ENCODE results near the gene PCDHB6.
"Not testable (repeated sequence)": the region's sequence is repeated elsewhere in the genome, so short reads cannot be mapped to it uniquely, and the experiment has no call there.

PCDHB6 gene

DNA sequence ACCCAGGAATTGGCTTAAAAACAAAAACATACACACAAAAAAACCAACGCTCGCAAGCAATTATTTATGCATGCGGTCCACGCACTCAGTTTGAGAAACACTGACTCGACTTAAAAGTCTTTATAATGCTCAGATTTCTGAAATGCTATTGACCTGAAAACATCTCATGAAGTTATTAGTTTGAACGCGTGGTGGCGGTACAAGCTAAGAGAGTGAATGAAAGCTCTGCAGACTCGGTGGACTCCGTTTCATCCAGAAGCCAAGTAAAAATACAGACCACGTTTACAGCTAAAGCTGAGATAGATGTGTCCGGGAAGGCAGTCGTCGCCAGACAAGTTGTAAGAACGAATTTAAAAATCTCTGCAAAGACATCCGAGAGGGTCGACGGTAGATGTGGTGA lies at the start of gene PCDHB6:
TSS of gene PCDHB6 (plus strand) at position 246 of the 400 bp plus-strand sequence. CDS start 201 bp downstream, outside the sequence.
- no peak for DNase-seq (ENCODE audit: low spot score)

DNA sequence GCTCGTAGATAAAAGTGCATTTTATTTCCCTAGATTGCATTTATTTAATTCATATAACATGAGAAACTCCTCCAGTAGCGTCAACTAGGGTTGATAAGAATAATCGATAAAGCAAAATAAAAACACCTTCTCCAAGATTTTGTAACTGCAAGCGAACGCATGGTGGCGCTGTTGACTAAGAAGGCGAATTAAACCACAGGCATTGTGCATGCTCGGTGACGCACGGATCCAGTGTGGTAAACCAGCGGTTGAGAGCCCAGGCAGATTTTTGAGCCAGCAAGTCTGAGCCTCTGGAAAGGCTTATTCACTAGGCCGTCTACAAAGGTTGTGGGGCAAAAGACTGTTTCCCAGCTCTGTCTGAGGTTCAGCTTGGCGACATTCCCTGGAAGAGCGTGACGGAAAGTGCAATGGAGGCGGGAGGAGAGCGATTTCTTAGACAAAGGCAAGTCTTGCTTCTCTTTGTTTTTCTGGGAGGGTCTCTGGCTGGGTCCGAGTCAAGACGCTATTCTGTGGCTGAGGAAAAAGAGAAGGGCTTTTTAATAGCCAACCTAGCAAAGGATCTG lies 49.5 kb upstream of the PCDHB6 start, which contains the start of gene PCDHB3:
TSS of gene PCDHB3 (plus strand) at position 231 of the 563 bp plus-strand sequence. CDS start at position 408, 177 bp downstream.
- DNase-seq (ENCODE audit: low spot score), result peak; percentile 25

DNA sequence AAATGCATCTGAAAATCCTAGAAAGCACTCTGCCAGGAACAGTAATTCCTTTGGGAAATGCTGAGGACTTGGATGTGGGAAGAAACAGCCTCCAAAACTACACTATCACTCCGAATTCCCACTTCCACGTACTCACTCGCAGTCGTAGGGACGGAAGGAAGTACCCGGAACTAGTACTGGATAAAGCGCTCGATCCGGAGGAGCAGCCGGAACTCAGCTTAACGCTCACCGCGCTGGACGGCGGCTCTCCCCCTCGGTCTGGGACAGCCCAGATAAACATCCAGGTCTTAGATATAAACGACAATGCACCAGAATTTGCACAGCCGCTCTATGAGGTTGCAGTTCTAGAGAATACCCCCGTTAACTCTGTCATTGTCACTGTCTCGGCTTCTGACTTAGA lies 48.8 kb upstream of the PCDHB6 start:
- DNase-seq (ENCODE audit: low spot score), result no peak

DNA sequence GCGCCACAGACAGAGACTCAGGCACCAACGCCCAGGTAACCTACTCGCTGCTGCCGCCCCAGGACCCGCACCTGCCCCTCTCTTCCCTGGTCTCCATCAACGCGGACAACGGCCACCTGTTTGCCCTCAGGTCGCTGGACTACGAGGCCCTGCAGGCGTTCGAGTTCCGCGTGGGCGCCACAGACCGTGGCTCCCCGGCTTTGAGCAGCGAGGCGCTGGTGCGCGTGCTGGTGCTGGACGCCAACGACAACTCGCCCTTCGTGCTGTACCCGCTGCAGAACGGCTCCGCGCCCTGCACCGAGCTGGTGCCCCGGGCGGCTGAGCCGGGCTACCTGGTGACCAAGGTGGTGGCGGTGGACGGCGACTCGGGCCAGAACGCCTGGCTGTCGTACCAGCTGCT lies 47.8 kb upstream of the PCDHB6 start:
- DNase-seq (ENCODE audit: low spot score), result not testable (repeated sequence)

DNA sequence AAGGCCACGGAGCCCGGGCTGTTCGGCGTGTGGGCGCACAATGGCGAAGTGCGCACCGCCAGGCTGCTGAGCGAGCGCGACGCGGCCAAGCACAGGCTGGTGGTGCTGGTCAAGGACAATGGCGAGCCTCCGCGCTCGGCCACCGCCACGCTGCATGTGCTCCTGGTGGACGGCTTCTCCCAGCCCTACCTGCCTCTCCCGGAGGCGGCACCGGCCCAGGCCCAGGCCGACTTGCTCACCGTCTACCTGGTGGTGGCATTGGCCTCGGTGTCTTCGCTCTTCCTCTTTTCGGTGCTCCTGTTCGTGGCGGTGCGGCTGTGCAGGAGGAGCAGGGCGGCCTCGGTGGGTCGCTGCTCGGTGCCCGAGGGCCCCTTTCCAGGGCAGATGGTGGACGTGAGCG lies 47.4 kb upstream of the PCDHB6 start:
- DNase-seq (ENCODE audit: low spot score), result not testable (repeated sequence)

DNA sequence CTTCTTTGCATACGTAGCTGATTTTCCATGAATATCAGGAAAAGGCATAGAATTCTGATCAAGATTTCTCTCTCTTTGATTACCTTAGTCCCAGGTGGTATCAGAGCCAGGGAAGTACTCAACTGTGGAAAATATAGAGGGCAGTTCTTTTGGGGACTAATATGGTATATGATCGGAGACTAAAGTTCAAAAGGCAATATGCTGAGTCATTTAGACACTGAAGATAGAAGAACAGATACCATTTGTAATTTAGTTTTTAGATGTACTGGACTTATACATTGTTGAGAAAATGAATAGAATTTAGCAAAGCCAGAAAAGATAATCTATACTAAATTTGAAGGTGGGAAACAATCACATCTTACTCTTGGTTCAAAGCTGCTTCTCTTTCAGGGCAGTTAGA lies 44.5 kb upstream of the PCDHB6 start:
- no peak for DNase-seq (ENCODE audit: low spot score)

DNA sequence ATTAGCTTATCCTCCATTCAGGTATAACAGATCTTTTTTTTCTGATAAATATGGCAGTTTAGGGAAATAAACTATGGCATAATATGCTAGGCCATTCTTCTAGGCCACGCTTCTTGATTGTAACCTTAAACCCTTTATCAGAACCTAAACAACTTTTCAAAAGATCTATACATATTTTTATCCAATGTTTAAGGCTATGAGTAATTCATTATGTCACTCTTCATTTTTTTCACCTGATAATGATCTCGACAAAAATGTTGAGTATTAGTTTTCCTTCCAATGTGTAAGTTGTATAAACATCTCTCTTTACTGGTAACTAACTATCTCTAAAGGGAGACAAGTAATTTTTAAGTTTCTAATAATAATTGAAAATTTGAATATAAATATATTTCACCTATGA lies 30.6 kb upstream of the PCDHB6 start:
- no peak for DNase-seq (ENCODE audit: low spot score)

DNA sequence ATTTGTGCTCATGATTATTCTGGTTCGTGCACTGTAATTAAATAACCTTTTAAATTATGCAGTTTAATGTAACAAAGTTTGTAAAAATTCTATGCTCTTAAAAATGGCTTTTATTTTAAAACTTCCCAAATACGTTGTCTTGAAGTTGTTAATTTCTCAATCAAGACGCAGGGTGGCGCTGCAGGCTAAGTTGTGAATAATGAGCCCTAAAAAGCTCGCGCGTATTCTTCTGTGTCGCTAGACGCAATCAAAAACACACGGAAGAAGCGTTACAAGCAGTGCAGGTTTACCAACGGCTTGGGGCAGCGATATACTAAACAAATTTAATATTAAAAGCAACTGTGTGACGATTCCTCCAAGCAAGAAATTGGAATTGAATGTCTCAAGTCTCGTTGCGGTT lies 28.3 kb upstream of the PCDHB6 start, which contains the start of gene PCDHB4:
TSS of gene PCDHB4 (plus strand) at position 256 of the 400 bp plus-strand sequence. CDS start 181 bp downstream, outside the sequence.
- DNase-seq (ENCODE audit: low spot score), result no peak

DNA sequence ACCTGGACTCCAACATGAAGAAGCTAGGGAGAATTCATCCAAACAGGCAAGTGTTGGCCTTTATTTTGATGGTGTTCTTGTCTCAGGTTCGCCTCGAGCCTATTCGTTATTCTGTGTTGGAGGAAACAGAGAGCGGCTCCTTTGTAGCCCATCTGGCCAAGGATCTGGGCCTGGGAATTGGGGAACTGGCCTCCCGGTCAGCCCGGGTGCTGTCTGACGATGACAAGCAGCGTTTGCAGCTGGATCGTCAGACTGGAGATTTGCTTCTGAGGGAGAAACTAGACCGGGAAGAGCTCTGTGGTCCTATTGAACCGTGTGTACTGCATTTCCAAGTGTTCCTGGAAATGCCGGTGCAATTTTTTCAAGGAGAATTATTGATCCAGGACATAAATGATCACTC lies 27.9 kb upstream of the PCDHB6 start:
- DNase-seq (ENCODE audit: low spot score), result no peak

DNA sequence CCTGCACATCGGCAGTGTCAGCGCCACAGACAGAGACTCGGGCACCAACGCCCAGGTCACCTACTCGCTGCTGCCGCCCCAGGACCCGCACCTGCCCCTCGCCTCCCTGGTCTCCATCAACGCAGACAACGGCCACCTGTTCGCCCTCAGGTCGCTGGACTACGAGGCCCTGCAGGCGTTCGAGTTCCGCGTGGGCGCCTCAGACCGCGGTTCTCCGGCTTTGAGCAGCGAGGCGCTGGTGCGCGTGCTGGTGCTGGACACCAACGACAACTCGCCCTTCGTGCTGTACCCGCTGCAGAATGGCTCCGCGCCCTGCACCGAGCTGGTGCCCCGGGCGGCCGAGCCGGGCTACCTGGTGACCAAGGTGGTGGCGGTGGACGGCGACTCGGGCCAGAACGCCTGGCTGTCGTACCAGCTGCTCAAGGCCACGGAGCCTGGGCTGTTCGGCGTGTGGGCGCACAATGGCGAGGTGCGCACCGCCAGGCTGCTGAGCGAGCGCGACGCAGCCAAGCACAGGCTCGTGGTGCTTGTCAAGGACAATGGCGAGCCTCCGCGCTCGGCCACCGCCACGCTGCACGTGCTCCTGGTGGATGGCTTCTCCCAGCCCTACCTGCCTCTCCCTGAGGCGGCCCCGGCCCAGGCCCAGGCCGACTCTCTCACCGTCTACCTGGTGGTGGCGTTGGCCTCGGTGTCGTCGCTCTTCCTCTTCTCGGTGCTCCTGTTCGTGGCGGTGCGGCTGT lies 26.3 kb upstream of the PCDHB6 start:
- not testable (repeated sequence) for DNase-seq (ENCODE audit: low spot score)

DNA sequence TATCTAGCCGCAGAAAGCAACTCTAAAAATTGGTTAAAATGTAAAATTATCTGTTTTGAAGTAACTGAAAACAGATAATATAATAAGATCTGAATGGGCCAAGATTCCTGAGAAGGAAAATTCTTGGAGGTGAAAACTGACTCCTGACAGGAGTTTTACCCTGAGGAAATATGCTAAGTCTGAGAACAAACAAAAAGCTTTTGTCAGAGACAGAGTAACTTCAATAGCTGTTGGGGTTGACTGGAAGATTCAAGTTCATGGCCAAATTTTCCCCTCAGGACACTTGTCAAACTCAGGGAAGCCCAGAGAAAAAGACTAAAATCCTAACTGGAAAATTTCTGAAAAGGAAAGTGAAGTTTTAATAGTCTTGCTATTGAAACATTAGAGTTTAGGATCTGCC lies 22.6 kb upstream of the PCDHB6 start:
- DNase-seq (ENCODE audit: low spot score), result no peak

DNA sequence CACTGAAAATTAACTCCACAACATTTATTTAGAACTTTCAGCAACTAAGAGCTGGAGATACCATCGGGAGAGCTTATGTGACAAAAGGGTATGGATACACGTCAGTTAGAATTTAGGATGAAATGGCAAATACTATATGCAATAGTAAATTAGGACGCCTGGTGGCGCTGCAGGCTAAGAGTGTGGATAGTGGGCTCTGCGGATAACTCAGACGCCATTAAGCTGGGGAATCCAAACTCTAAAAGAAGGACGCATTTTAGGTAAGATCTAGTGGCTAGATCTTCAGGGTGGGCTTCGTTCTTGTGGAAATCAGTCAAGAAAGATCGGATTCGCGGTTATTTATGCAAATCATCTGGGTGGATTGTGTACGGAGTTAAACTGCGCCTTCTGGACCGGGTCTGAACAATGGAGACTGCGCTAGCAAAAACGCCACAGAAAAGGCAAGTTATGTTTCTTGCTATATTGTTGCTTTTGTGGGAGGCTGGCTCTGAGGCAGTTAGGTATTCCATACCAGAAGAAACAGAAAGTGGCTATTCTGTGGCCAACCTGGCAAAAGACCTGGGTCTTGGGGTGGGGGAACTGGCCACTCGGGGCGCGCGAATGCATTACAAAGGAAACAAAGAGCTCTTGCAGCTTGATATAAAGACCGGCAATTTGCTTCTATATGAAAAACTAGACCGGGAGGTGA lies 14.7 kb upstream of the PCDHB6 start, which contains the start of gene PCDHB5:
TSS of gene PCDHB5 (plus strand) at position 177 of the 688 bp plus-strand sequence. CDS start at position 406, 229 bp downstream.
- no peak for DNase-seq (ENCODE audit: low spot score)

DNA sequence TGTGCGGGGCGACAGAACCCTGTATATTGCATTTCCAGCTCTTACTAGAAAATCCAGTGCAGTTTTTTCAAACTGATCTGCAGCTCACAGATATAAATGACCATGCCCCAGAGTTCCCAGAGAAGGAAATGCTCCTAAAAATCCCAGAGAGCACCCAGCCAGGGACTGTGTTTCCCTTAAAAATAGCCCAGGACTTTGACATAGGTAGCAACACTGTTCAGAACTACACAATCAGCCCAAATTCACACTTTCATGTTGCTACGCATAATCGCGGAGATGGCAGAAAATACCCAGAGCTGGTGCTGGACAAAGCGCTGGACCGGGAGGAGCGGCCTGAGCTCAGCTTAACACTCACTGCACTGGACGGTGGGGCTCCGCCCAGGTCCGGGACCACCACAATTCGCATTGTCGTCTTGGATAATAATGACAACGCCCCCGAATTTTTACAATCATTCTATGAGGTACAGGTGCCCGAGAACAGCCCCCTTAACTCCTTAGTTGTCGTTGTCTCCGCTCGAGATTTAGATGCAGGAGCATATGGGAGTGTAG lies 14.1 kb upstream of the PCDHB6 start:
- DNase-seq (ENCODE audit: low spot score), result no peak

DNA sequence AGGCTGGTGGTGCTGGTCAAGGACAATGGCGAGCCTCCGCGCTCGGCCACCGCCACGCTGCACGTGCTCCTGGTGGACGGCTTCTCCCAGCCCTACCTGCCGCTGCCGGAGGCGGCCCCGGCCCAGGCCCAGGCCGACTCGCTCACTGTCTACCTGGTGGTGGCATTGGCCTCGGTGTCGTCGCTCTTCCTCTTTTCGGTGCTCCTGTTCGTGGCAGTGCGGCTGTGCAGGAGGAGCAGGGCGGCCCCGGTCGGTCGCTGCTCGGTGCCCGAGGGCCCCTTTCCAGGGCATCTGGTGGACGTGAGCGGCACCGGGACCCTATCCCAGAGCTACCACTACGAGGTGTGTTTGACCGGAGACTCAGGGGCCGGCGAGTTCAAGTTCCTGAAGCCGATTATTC lies 12.5 kb upstream of the PCDHB6 start:
- DNase-seq (ENCODE audit: low spot score), result not testable (repeated sequence)

DNA sequence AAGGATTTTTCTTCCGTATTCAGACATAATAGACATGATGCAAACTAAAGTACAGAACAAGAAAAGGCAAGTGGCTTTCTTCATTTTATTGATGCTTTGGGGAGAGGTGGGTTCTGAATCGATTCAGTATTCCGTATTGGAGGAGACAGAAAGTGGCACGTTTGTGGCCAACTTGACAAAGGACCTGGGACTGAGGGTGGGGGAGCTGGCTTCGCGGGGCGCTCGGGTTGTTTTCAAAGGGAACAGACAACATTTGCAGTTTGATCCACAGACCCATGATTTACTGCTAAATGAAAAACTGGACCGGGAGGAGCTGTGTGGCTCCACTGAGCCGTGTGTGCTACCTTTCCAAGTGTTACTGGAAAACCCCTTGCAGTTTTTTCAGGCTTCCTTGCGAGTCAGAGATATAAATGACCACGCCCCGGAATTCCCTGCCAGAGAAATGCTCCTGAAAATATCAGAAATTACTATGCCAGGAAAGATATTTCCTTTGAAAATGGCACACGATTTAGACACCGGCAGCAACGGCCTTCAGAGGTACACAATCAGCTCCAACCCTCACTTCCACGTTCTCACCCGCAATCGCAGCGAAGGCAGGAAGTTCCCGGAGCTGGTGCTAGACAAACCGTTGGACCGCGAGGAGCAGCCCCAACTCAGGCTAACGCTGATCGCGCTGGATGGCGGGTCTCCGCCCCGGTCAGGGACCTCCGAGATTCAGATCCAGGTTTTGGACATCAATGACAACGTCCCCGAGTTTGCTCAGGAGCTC lies 551 bp downstream of the PCDHB6 start:
- DNase-seq (ENCODE audit: low spot score), result no peak

DNA sequence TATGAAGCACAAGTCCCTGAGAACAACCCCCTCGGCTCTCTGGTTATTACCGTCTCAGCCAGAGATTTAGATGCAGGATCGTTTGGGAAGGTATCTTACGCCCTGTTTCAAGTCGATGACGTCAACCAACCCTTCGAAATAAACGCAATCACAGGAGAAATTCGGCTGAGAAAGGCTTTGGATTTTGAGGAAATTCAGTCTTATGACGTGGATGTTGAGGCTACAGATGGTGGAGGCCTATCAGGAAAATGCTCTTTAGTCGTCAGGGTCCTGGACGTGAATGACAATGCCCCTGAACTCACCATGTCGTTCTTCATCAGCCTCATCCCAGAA lies 1.1 kb downstream of the PCDHB6 start:
- no peak for DNase-seq (ENCODE audit: low spot score)

DNA sequence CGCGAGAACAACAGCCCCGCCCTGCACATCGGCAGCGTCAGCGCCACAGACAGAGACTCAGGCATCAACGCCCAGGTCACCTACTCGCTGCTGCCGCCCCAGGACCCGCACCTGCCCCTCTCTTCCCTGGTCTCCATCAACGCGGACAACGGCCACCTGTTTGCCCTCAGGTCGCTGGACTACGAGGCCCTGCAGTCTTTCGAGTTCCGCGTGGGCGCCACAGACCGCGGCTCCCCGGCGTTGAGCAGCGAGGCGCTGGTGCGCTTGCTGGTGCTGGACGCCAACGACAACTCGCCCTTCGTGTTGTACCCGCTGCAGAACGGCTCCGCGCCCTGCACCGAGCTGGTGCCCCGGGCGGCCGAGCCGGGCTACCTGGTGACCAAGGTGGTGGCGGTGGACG lies 1.8 kb downstream of the PCDHB6 start:
- DNase-seq (ENCODE audit: low spot score), result not testable (repeated sequence)

DNA sequence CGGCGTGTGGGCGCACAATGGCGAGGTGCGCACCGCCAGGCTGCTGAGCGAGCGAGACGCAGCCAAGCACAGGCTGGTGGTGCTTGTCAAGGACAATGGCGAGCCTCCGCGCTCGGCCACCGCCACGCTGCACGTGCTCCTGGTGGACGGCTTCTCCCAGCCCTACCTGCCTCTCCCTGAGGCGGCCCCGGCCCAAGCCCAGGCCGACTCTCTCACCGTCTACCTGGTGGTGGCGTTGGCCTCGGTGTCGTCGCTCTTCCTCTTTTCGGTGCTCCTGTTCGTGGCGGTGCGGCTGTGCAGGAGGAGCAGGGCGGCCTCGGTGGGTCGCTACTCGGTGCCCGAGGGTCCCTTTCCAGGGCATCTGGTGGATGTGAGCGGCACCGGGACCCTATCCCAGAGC lies 2.2 kb downstream of the PCDHB6 start:
- DNase-seq (ENCODE audit: low spot score), result not testable (repeated sequence)

DNA sequence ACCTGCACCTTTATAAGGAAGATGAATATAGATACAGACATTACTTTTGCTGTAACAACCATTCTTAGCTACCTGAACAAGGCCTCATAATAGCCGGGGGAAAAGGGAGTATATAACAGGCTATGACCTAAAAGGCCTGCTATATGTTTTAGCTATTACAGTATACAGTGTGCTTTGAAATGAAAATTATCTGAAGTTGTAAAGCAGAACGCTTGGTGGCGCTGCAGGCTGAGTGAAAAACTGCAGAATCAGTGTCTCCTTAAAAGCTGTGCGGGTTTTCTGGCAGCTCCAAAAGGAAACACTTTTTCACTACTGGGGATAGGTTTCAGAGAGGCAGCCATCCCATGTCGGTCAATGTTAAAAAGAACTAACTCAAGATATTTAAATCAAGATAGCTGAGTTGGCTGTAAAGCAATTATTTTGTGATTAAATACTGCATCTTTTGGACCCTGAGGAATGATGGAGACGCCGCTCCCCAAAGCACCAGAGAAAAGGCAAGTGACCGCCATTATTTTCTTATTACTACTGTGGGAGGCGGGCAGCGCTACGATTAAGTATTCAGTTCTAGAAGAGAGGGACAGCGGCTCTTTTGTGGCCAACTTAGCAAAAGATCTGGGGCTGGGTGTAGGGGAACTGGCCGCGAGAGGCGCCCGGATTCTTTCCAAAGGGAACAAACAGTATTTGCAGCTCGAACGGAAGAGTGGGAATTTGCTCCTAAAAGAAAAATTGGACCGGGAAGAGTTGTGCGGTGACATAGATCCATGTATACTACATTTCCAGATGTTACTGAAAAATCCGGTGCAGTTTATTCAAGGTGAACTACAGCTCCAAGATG lies 5.9 kb downstream of the PCDHB6 start:
- no peak for DNase-seq (ENCODE audit: low spot score)

DNA sequence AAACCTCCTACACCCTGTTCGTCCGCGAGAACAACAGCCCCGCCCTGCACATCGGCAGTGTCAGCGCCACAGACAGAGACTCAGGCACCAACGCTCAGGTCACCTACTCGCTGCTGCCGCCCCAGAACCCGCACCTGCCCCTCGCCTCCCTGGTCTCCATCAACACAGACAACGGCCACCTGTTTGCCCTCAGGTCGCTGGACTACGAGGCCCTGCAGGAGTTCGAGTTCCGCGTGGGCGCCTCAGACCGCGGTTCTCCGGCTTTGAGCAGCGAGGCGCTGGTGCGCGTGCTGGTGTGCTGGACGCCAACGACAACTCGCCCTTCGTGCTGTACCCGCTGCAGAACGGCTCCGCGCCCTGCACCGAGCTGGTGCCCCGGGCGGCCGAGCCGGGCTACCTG lies 7.5 kb downstream of the PCDHB6 start:
- DNase-seq (ENCODE audit: low spot score), result not testable (repeated sequence)

DNA sequence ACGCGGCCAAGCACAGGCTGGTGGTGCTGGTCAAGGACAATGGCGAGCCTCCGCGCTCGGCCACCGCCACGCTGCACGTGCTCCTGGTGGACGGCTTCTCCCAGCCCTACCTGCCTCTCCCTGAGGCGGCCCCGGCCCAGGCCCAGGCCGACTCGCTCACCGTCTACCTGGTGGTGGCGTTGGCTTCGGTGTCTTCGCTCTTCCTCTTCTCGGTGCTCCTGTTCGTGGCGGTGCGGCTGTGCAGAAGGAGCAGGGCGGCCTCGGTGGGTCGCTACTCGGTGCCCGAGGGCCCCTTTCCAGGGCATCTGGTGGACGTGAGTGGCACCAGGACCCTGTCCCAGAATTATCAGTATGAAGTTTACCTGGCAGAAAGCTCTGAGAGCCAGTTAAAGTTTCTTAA lies 8.0 kb downstream of the PCDHB6 start:
- DNase-seq (ENCODE audit: low spot score), result not testable (repeated sequence)
